Vagina (tissue), 2 donors: ENCODE results near the gene EDDM13. TPM values are rescaled to one million over a fixed set of nuclear protein-coding genes. Genes with fewer than 3 reads are reported as not detected.
"Not testable (repeated sequence)": the region's sequence is repeated elsewhere in the genome, so short reads cannot be mapped to it uniquely, and the experiment has no call there.

Experiments used
- DNase-seq, 2 donors: peaks; one replicate each; pipeline ENCODE4 v3.0.0-alpha.2; 2017; ENCODE audit errors: extremely low spot score in 2 of 2
- H3K27ac ChIP-seq: fragments of 200-600 bp; sonication (generic); one replicate; pipeline ENCODE4 v1.5.1; 2019
- H3K27me3 ChIP-seq: fragments of 200-600 bp; sonication (generic); one replicate; pipeline ENCODE4 v1.5.1; 2019
- H3K36me3 ChIP-seq, 2 donors: fragments of 200-600 bp; sonication (generic); one replicate each; pipeline ENCODE4 v1.5.1; 2017 to 2019
- H3K4me1 ChIP-seq: fragments of 200-600 bp; sonication (generic); one replicate; pipeline ENCODE4 v1.5.1; 2019
- H3K4me3 ChIP-seq, 2 donors: fragments of 200-600 bp; sonication (generic); 1 replicate in 1 of 2; 2 replicates in 1 of 2; pipeline ENCODE4 v1.5.1; 2016 to 2019
- H3K9me3 ChIP-seq: fragments of 200-600 bp; sonication (generic); one replicate; pipeline ENCODE4 v1.5.1; 2019
- CTCF ChIP-seq, 3 experiments: fragments of 450-650 bp in 2 of 3; fragments of 200-600 bp in 1 of 3; sonication (generic) in 1 of 3; IDR thresholded peaks; one replicate each; pipeline ENCODE4 v1.5.1; 2017 to 2019; ENCODE audit warnings: antibody characterized with exemption in 3 of 3, mild to moderate bottlenecking in 2 of 3, moderate library complexity in 2 of 3
- POLR2A ChIP-seq, 2 donors: fragments of 450-650 bp; IDR thresholded peaks; one replicate each; pipeline ENCODE4 v1.6.1; 2017; ENCODE audit warnings: antibody characterized with exemption in 2 of 2, mild to moderate bottlenecking in 2 of 2, moderate library complexity in 2 of 2
- POLR2AphosphoS5 ChIP-seq, 2 donors: sonication (generic); formaldehyde crosslinking; IDR thresholded peaks; one replicate each; pipeline ENCODE4 v1.9.0; 2017; ENCODE audit warnings: antibody characterized with exemption in 2 of 2, mild to moderate bottlenecking in 2 of 2, low read depth in 1 of 2; ENCODE audit not compliant: insufficient read depth in 1 of 2
- intact Hi-C: fragments of 100-400 bp; cut with DNase I; formaldehyde crosslinking; loops from one replicate; pipeline ENCODE4 v1.15.1; 2023
- total RNA-seq: library from RNA; depleted of rRNA; stranded (reverse); fragments of >200 nt; gene quantifications from one replicate; pipeline ENCODE4 v1.2.3, GENCODE V29; 2016

Gene EDDM13
- total RNA-seq, 1 donor from 2014 or later = 7.6 TPM

- no peaks in the 10 kb centered on the region for H3K27me3 ChIP-seq
- no peak overlapping the region for H3K27ac ChIP-seq
- H3K9me3 ChIP-seq = no peaks in the 10 kb centered on the region
- H3K4me3 ChIP-seq = no peak overlapping the region
- no peak for DNase-seq
- H3K4me1 ChIP-seq = no peaks in the 10 kb centered on the region
- intact Hi-C loops = no loop called here
- H3K36me3 ChIP-seq = no peaks in the 10 kb centered on the region
- TF ChIP-seq CTCF (IDR thresholded peaks at IDR 0.05) (no peak), POLR2A (IDR thresholded peaks at IDR 0.05) (no peak), POLR2AphosphoS5 (IDR thresholded peaks at IDR 0.05; ENCODE audit: insufficient read depth in 1 of 2, low read depth in 1 of 2) (no peak)
Observed at GRCh38 chr19:56301886-56302620, 29.5 kb downstream of the EDDM13 start.

- no peak for TF ChIP-seq POLR2AphosphoS5 (IDR thresholded peaks at IDR 0.05; ENCODE audit: insufficient read depth in 1 of 2, low read depth in 1 of 2)
- no peak for TF ChIP-seq POLR2A (IDR thresholded peaks at IDR 0.05)
- no peak for TF ChIP-seq CTCF (IDR thresholded peaks at IDR 0.05)
- intact Hi-C loops = no loop called here
- no peak overlapping the region for H3K4me3 ChIP-seq
- no peak overlapping the region for H3K27ac ChIP-seq
- no peaks in the 10 kb centered on the region for H3K4me1 ChIP-seq
- no peaks in the 10 kb centered on the region for H3K36me3 ChIP-seq
- H3K27me3 ChIP-seq = no peaks in the 10 kb centered on the region
- DNase-seq = no peak
- H3K9me3 ChIP-seq = no peaks in the 10 kb centered on the region
Observed at GRCh38 chr19:56304243-56304642, 31.7 kb downstream of the EDDM13 start.

- Histone ChIP-seq H3K4me3 (no peak overlapping the region), H3K4me1 (no peaks in the 10 kb centered on the region), H3K36me3 (no peaks in the 10 kb centered on the region), H3K27me3 (no peaks in the 10 kb centered on the region), H3K27ac (peak overlapping the region; percentile 44), H3K9me3 (no peaks in the 10 kb centered on the region)
- intact Hi-C loops = no loop called here
- DNase-seq = no peak
- no peak for TF ChIP-seq POLR2A (IDR thresholded peaks at IDR 0.05)
- TF ChIP-seq CTCF (IDR thresholded peaks at IDR 0.05) = no peak
- TF ChIP-seq POLR2AphosphoS5 (IDR thresholded peaks at IDR 0.05; ENCODE audit: insufficient read depth in 1 of 2, low read depth in 1 of 2) = no peak
Observed at GRCh38 chr19:56306016-56306415, 33.5 kb downstream of the EDDM13 start.

- peak overlapping the region; percentile 27 for H3K27ac ChIP-seq
- H3K4me1 ChIP-seq, H3K27me3 ChIP-seq, H3K4me3 ChIP-seq, intact Hi-C loops, DNase-seq, H3K9me3 ChIP-seq, H3K36me3 ChIP-seq: not testable (repeated sequence)
Observed at GRCh38 chr19:56307062-56307461, 34.5 kb downstream of the EDDM13 start.

- H3K27me3 ChIP-seq = no peaks in the 10 kb centered on the region
- no peaks in the 10 kb centered on the region for H3K9me3 ChIP-seq
- H3K36me3 ChIP-seq = no peaks in the 10 kb centered on the region
- H3K4me3 ChIP-seq = no peak overlapping the region
- H3K27ac ChIP-seq = no peak overlapping the region
- intact Hi-C loops = no loop called here
- DNase-seq = no peak
- TF ChIP-seq POLR2A (IDR thresholded peaks at IDR 0.05) (no peak), POLR2AphosphoS5 (IDR thresholded peaks at IDR 0.05; ENCODE audit: insufficient read depth in 1 of 2, low read depth in 1 of 2) (no peak), CTCF (IDR thresholded peaks at IDR 0.05) (no peak)
- peaks cover 7% of the 10 kb centered on the region for H3K4me1 ChIP-seq
Observed at GRCh38 chr19:56308792-56309191, 36.2 kb downstream of the EDDM13 start.
